Panc1 (cell line): ENCODE results near the gene NR1H4. TPM values are rescaled to one million over a fixed set of nuclear protein-coding genes. Genes with fewer than 3 reads are reported as not detected.

Source experiments
- ATAC-seq: fragments of 200-7000 bp; cut with Tn5 transposase; 2 replicates; pipeline ENCODE4 v1.9.1; 2020; ENCODE audit warnings: mild to moderate bottlenecking, moderate library complexity
- BruUV-seq: library from RNA; stranded (reverse); fragments of 400-500 nt; replicated peaks from 2 replicates; lab custom pipeline; 2021; lab: Mats Ljungman, UMichigan
- CTCF ChIA-PET: fragments of 300-600 bp; sonication (Branson Sonifier 250); formaldehyde crosslinking; loops from one replicate; lab custom pipeline; 2022; ENCODE audit warnings: antibody characterized with exemption; lab: Charles Lee
- POLR2A ChIA-PET: fragments of 300-600 bp; sonication (Branson Sonifier 250); formaldehyde crosslinking; loops from one replicate; lab custom pipeline; 2022; ENCODE audit warnings: antibody characterized with exemption; lab: Charles Lee
- DNase-seq: peaks from one replicate; pipeline ENCODE4 v3.0.0-alpha.2; 2010; ENCODE audit warnings: low read depth, low spot score
- H3K27ac ChIP-seq: 2 replicates; pipeline ENCODE4 v1.5.1; 2011; ENCODE audit warnings: mild to moderate bottlenecking, low read length, inconsistent platforms
- H3K27me3 ChIP-seq: fragments of 200-500 bp; sonication (Bioruptor generic); 2 replicates; pipeline ENCODE4 v1.6.0; 2014; ENCODE audit warnings: low read length, inconsistent platforms; ENCODE audit not compliant: control insufficient read depth, insufficient read depth
- H3K36me3 ChIP-seq: fragments of 200-500 bp; sonication (Bioruptor generic); 2 replicates; pipeline ENCODE4 v1.5.1; 2014; ENCODE audit warnings: inconsistent platforms, mild to moderate bottlenecking, low read length, moderate library complexity; ENCODE audit not compliant: control insufficient read depth, insufficient read depth
- H3K4me1 ChIP-seq: 2 replicates; pipeline ENCODE4 v1.5.1; 2011; ENCODE audit warnings: inconsistent platforms, mild to moderate bottlenecking, low read length, moderate library complexity; ENCODE audit not compliant: control insufficient read depth, insufficient read depth
- H3K4me3 ChIP-seq, 2 experiments: 2 replicates each; pipeline ENCODE4 v1.5.1; 2011 to 2012; ENCODE audit warnings: low read depth in 2 of 2, low read length in 2 of 2, mild to moderate bottlenecking in 2 of 2, inconsistent platforms in 1 of 2, moderate library complexity in 1 of 2
- H3K9me3 ChIP-seq: fragments of 200-500 bp; sonication (Bioruptor generic); 2 replicates; pipeline ENCODE4 v1.5.1; 2014; ENCODE audit warnings: low read depth, mild to moderate bottlenecking, inconsistent platforms, low read length, moderate library complexity; ENCODE audit not compliant: control insufficient read depth, insufficient read depth
- POLR2AphosphoS5 ChIP-seq: IDR thresholded peaks from 2 replicates; pipeline ENCODE4 v1.6.1; 2012; ENCODE audit warnings: mild to moderate bottlenecking, low read depth, low read length, moderate library complexity
- SIN3A ChIP-seq: IDR thresholded peaks from 2 replicates; pipeline ENCODE4 v1.6.1; 2012; ENCODE audit warnings: low read depth, mild to moderate bottlenecking, low read length, moderate library complexity, borderline replicate concordance; ENCODE audit not compliant: insufficient read depth
- TCF7L2 ChIP-seq: IDR thresholded peaks from 2 replicates; pipeline ENCODE4 v1.6.1; 2011; ENCODE audit warnings: mild to moderate bottlenecking, low read depth, low read length, inconsistent platforms
- in situ Hi-C: cut with HindIII; loops from 2 replicates; pipeline ENCODE4 v1.10.0; 2016; ENCODE audit warnings: low sequenced_read_pairs, low pct_unique_long_range_greater_than_20kb
- intact Hi-C: fragments of 100-400 bp; cut with micrococcal nuclease; formaldehyde crosslinking; loops from one replicate; pipeline ENCODE4 v1.10.0; 2022; ENCODE audit not compliant: unreplicated experiment
- total RNA-seq: library from RNA; stranded (reverse); gene quantifications from one replicate; pipeline ENCODE4 v1.2.1, GENCODE V29; 2021; ENCODE audit not compliant: unreplicated experiment
- TF ChIP-seq, protein P1 (sequence below), 2 experiments: IDR thresholded peaks; 2 replicates each; pipeline ENCODE4 v1.6.1; 2011 to 2012; ENCODE audit warnings: low read depth in 2 of 2, control low read depth in 1 of 2, low read length in 1 of 2, mild to moderate bottlenecking in 1 of 2, moderate library complexity in 1 of 2; ENCODE audit not compliant: insufficient read depth in 1 of 2
- TF ChIP-seq, protein P2 (sequence below): fragments of 450-650 bp; IDR thresholded peaks from 2 replicates; pipeline ENCODE4 v1.5.1; 2017; ENCODE audit warnings: mild to moderate bottlenecking

NR1H4 gene
- total RNA-seq, 1 experiment from 2014 or later: not detected

DNA sequence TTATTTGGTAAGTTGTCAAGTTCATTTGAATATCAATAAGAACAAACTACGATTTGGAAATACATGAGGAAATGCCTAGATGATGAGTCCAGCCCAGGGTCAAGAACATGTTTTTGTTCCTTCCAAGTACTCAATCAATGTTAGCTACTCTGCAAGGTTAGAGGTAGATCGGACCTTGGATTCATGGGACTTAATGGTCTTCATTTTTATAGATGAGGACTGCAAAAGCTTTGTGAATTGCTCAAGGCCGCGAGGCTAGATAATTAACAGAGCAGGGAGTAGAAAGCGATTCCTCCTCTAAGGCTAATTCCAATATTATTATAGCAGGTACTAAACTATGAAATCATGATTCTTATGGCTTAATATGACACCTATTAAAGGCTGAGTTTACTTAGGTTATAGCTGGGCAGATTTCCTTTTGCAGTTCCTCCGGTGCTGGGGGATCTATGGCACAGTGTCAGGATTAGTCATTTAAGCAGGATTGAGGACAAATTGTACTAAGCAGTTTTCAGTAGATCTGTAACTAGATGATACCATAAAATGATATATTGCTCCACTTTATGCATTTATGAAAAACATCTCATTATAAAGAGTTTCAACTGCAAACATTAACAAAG lies 19.8 kb downstream of the NR1H4 start:
- no TSS peak for BruUV-seq
- TF ChIP-seq, protein P1, sequence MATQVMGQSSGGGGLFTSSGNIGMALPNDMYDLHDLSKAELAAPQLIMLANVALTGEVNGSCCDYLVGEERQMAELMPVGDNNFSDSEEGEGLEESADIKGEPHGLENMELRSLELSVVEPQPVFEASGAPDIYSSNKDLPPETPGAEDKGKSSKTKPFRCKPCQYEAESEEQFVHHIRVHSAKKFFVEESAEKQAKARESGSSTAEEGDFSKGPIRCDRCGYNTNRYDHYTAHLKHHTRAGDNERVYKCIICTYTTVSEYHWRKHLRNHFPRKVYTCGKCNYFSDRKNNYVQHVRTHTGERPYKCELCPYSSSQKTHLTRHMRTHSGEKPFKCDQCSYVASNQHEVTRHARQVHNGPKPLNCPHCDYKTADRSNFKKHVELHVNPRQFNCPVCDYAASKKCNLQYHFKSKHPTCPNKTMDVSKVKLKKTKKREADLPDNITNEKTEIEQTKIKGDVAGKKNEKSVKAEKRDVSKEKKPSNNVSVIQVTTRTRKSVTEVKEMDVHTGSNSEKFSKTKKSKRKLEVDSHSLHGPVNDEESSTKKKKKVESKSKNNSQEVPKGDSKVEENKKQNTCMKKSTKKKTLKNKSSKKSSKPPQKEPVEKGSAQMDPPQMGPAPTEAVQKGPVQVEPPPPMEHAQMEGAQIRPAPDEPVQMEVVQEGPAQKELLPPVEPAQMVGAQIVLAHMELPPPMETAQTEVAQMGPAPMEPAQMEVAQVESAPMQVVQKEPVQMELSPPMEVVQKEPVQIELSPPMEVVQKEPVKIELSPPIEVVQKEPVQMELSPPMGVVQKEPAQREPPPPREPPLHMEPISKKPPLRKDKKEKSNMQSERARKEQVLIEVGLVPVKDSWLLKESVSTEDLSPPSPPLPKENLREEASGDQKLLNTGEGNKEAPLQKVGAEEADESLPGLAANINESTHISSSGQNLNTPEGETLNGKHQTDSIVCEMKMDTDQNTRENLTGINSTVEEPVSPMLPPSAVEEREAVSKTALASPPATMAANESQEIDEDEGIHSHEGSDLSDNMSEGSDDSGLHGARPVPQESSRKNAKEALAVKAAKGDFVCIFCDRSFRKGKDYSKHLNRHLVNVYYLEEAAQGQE (IDR thresholded peaks at IDR 0.05; ENCODE audit: insufficient read depth in 1 of 2, low read depth in 2 of 2, low read length in 1 of 2): no peak
- TF ChIP-seq SIN3A (no peak), TCF7L2 (no peak), POLR2AphosphoS5 (no peak)
- TF ChIP-seq, protein P2, sequence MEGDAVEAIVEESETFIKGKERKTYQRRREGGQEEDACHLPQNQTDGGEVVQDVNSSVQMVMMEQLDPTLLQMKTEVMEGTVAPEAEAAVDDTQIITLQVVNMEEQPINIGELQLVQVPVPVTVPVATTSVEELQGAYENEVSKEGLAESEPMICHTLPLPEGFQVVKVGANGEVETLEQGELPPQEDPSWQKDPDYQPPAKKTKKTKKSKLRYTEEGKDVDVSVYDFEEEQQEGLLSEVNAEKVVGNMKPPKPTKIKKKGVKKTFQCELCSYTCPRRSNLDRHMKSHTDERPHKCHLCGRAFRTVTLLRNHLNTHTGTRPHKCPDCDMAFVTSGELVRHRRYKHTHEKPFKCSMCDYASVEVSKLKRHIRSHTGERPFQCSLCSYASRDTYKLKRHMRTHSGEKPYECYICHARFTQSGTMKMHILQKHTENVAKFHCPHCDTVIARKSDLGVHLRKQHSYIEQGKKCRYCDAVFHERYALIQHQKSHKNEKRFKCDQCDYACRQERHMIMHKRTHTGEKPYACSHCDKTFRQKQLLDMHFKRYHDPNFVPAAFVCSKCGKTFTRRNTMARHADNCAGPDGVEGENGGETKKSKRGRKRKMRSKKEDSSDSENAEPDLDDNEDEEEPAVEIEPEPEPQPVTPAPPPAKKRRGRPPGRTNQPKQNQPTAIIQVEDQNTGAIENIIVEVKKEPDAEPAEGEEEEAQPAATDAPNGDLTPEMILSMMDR: no peak
- peaks cover 2% of the 10 kb centered on the region for H3K27me3 ChIP-seq
- ATAC-seq: no peak
- no peaks in the 10 kb centered on the region for H3K9me3 ChIP-seq
- ChIA-PET CTCF (no interaction called here), POLR2A (no interaction called here)
- intact Hi-C loops (no loop called here), in situ Hi-C loops (no loop called here)
- no peak for DNase-seq
- H3K27ac ChIP-seq: no peak overlapping the region
- no peak overlapping the region for H3K4me3 ChIP-seq
- H3K4me1 ChIP-seq: no peaks in the 10 kb centered on the region
- no peaks in the 10 kb centered on the region for H3K36me3 ChIP-seq

DNA sequence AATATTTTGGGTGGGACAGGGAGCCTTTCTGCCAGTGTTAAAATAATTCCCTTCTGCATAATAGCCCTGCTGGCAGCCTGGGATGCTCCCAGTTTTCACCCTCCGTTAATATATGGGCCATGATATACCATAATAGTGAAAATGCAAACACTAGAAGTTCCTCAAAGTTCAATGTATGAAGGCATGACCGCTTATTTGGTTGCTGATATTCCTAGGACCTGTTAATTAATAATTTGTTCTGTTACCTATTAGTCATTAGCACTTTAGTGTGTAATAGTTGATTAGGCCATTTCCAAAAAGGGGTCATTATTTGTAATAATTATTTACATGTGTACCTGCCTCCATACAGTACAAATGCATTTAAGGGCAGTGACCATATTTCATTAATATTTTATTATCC lies 20.4 kb downstream of the NR1H4 start:
- ChIA-PET POLR2A (no interaction called here), CTCF (no interaction called here)
- TF ChIP-seq, protein P2: no peak
- TF ChIP-seq TCF7L2 (no peak), POLR2AphosphoS5 (no peak)
- TF ChIP-seq, protein P1 (IDR thresholded peaks at IDR 0.05; ENCODE audit: insufficient read depth in 1 of 2, low read depth in 2 of 2, low read length in 1 of 2): no peak
- intact Hi-C loops: no loop called here
- H3K27ac ChIP-seq: no peak overlapping the region
- no TSS peak for BruUV-seq
- no peaks in the 10 kb centered on the region for H3K36me3 ChIP-seq
- H3K4me3 ChIP-seq: no peak overlapping the region
- H3K9me3 ChIP-seq: no peaks in the 10 kb centered on the region
- DNase-seq (no peak), ATAC-seq (no peak)
- H3K4me1 ChIP-seq: no peaks in the 10 kb centered on the region
- peaks cover 2% of the 10 kb centered on the region; the same call in 1 of the 2 replicates for H3K27me3 ChIP-seq
- in situ Hi-C loops: no loop called here
